Motor neuron (in vitro differentiated cells): ENCODE data around the gene WWOX. TPM values are rescaled to one million over a fixed set of nuclear protein-coding genes. Genes with fewer than 3 reads are reported as not detected.

Experiments used
- ATAC-seq, 8 experiments: fragments of 200-7000 bp; cut with Tn5 transposase; replicated peaks in 6 of 8; 2 replicates each; pipeline ENCODE4 v1.8.0; 2021; ENCODE audit warnings: mild to moderate bottlenecking in 8 of 8, moderate library complexity in 8 of 8
- H3K27ac ChIP-seq, 2 donors: fragments of 250-450 bp; sonication (Bioruptor Pico); 2 replicates each; pipeline ENCODE4 v1.9.0; 2021; ENCODE audit warnings: antibody characterized with exemption in 2 of 2, mild to moderate bottlenecking in 2 of 2, moderate library complexity in 1 of 2
- H3K4me1 ChIP-seq, 2 donors: fragments of 250-450 bp; sonication (Bioruptor Pico); replicated peaks in 1 of 2; 2 replicates each; pipeline ENCODE4 v1.6.1; 2021; ENCODE audit warnings: antibody characterized with exemption in 2 of 2, mild to moderate bottlenecking in 2 of 2, moderate library complexity in 1 of 2
- H3K4me3 ChIP-seq, 5 donors: fragments of 250-450 bp; sonication (Bioruptor Pico); 2 replicates each; pipeline ENCODE4 v1.9.0; 2021; ENCODE audit warnings: antibody characterized with exemption in 5 of 5, mild to moderate bottlenecking in 5 of 5, moderate library complexity in 4 of 5
- WGBS, 10 experiments: fragments of 450-650 bp; shearing (Covaris generic); methylation state at CpG; one replicate each; pipeline ENCODE4 v1.0.0; 2022; 5-methylcytosine and 5-hydroxymethylcytosine counted together
- in situ Hi-C, 9 experiments: fragments of 400-800 bp; cut with MboI; loops; one replicate each; pipeline ENCODE4 v1.15.0; 2021; ENCODE audit warnings: low sequenced_read_pairs in 9 of 9, low pct_unique_long_range_greater_than_20kb in 2 of 9; ENCODE audit not compliant: unreplicated experiment in 9 of 9
- total RNA-seq, 8 experiments: library from RNA; unstranded; fragments of 300-600 nt; gene quantifications; 2 replicates each; pipeline versions ENCODE4 v1.2.3 to v1.2.4, GENCODE V29; 2022

WWOX gene
- total RNA-seq, 8 experiments from 2014 or later: 10.3 to 27.8 (median 12.3) TPM

DNA sequence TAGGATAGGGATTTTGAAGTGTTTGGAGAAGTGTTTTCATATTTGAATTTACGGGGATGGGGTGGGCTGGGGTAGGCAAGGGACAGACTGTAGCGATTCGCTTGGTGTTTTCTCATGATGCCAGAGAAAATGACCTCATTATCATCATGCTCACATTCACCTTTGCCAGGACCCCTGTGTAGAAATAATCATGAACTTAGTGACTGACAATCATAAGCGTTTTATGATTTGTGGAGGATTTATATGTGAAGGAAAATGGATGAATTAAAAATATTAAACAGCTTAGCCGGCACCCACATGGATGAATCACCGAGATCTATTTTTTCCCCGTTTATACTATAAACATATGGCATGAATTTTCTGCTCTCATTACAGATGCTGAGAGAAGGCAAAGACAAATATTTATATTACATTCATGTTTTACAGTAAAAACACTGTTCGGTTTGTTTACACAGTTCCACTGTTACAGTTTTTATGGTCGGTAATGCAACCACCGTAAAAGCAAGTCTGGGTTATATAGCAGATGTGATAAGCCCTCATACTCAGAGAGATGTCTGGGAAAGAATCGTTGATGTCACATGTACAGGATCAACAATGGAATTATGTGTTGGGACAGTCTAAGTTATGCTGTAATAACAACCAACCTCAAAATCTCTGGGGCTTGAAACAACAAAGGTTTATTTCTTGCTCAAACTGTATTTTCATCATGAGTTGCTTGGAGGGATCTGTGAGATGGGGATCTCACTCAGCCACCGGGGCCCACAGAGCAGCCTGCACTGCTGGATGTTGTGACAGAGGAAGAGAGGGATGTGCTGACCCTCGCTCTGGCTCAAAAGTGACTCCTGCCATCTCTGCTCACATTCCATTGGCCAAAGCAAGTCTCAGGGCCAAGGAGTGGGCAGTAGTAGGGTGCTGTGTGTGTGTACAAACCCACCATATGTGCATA lies 85.1 kb downstream of the WWOX start:
- in situ Hi-C loops: no loop called here
- peak in 4 of 8 experiments; percentile 25 to 93 (median 32) for ATAC-seq
- 10 to 93% (median 48%) methylated on average over 1 to 11 of the region's 13 CpGs; no CpG with 5 or more reads in 2 of the 10 experiments for WGBS, 10 experiments
- H3K4me1 ChIP-seq: peaks cover 0 to 11% of the 10 kb centered on the region in 2 donors
- H3K4me3 ChIP-seq: no peak overlapping the region
- no peak overlapping the region for H3K27ac ChIP-seq

GRCh38 chr16:78189121-78189520 lies 89.7 kb downstream of the WWOX start:
- WGBS, 10 experiments: 53 to 100% (median 85%) methylated on average over 1 to 3 of the region's 7 CpGs; no CpG with 5 or more reads in 4 of the 10 experiments
- Histone ChIP-seq H3K27ac (no peak overlapping the region), H3K4me1 (no peaks in the 10 kb centered on the region), H3K4me3 (no peak overlapping the region)
- in situ Hi-C loops: no loop called here
- no peak for ATAC-seq

DNA sequence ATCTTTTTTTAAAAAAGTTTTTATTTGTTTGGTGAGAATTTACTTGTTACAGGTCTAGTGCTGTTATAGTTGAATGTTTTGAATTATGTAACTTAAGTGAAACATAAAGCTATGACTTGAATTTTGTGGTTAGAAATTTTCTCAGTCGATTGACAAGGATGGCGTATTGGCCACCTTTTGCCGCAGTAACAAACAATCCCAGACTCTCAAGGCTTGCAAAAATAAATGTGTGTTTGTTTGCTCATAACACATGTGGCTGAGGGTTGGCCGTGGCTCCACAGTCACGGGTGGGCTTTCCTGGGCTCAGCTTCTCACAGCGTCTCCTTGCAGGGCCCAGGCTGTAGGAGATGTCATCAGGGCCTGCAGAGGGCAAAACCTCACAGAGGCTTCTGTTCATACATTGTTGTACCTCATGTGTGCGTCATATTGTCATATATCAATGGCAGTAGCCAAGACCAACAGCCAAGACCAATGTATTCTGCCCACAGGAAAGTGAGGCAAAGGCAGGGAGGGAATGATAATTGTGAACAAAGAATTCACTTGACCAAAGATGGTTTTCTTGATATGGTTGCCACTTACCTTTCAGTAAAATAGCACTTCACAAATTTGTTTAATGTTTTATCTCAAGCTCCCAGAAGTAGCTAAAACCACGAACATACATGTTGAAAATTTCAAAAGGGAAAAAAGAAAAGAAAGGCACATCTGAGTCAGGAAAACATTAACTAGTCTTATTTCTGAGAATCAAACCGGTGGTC lies 93.5 kb downstream of the WWOX start:
- WGBS, 10 experiments: 39 to 100% (median 93%) methylated on average over 2 to 7 of the region's 9 CpGs; no CpG with 5 or more reads in 1 of the 10 experiments
- no peak for ATAC-seq
- H3K4me1 ChIP-seq: peaks cover 0 to 5% of the 10 kb centered on the region in 2 donors
- H3K4me3 ChIP-seq: no peak overlapping the region
- in situ Hi-C loops: no loop called here
- H3K27ac ChIP-seq: no peak overlapping the region

GRCh38 chr16:78194948-78195347 lies 95.5 kb downstream of the WWOX start:
- Histone ChIP-seq H3K27ac (no peak overlapping the region), H3K4me3 (no peak overlapping the region), H3K4me1 (peaks cover 0 to 5% of the 10 kb centered on the region in 2 donors)
- in situ Hi-C loops: no loop called here
- no peak for ATAC-seq
- WGBS, 10 experiments: 57 to 100% (median 94%) methylated on average over 1 to 3 of the region's 3 CpGs; no CpG with 5 or more reads in 2 of the 10 experiments

DNA sequence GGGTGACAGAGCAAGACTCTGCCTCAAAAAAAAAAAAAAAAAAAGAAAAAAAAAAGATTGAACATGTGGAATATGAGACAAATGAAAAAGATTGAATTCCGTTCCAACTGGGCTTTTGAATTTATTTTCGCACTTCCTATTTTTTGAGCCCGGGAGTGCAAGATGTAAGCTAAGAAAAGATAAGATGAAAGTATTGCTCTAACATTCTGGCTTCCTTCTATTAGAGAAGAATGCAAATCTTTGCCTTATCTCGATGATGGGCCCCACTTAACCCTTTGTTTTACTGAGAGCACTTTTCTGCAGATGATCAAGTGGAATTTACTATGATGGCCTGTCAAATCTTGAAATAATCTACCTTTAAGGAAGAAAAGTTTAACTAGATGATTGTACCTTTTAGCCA lies 96.3 kb downstream of the WWOX start:
- no peak for ATAC-seq
- Histone ChIP-seq H3K4me3 (no peak overlapping the region), H3K27ac (no peak overlapping the region), H3K4me1 (peaks cover 0 to 5% of the 10 kb centered on the region in 2 donors)
- 60 to 87% (median 76%) methylated on average over 3 to 4 of the region's 4 CpGs; no CpG with 5 or more reads in 1 of the 10 experiments for WGBS, 10 experiments
- in situ Hi-C loops: no loop called here

- peak in 1 of 8 experiments; percentile 31 for ATAC-seq
- H3K27ac ChIP-seq: no peak overlapping the region
- H3K4me1 ChIP-seq: peaks cover 0 to 5% of the 10 kb centered on the region in 2 donors
- WGBS, 10 experiments: 13 to 61% (median 40%) methylated on average over 2 of the region's 2 CpGs; no CpG with 5 or more reads in 3 of the 10 experiments
- in situ Hi-C loops: no loop called here
- H3K4me3 ChIP-seq: no peak overlapping the region
Measured at GRCh38 chr16:78196502-78196901, 97.0 kb downstream of the WWOX start.

DNA sequence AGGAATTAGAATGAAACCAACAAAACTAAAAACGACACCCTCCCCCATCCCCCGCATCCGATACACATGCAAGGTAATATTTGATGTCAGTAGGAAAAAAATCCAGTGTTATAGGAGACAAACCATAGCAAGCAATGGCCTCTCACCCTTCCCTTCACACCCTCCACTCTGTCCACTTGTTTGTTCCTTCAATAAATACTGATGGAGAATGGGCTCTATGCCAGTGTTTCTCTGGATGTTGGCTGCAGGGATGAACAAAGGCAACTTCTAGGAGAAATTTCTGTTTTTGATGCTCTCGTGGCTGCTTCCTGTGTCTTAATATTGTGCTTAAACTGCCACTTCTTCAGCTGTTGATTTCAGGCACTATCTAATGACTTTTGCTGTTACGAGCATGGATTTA lies 98.8 kb downstream of the WWOX start:
- Histone ChIP-seq H3K4me3 (no peak overlapping the region), H3K27ac (no peak overlapping the region), H3K4me1 (peaks cover 0 to 5% of the 10 kb centered on the region in 2 donors)
- WGBS, 10 experiments: 40 to 100% (median 82%) methylated on average over 1 to 5 of the region's 5 CpGs
- in situ Hi-C loops: no loop called here
- peak in 1 of 8 experiments; percentile 68 for ATAC-seq

DNA sequence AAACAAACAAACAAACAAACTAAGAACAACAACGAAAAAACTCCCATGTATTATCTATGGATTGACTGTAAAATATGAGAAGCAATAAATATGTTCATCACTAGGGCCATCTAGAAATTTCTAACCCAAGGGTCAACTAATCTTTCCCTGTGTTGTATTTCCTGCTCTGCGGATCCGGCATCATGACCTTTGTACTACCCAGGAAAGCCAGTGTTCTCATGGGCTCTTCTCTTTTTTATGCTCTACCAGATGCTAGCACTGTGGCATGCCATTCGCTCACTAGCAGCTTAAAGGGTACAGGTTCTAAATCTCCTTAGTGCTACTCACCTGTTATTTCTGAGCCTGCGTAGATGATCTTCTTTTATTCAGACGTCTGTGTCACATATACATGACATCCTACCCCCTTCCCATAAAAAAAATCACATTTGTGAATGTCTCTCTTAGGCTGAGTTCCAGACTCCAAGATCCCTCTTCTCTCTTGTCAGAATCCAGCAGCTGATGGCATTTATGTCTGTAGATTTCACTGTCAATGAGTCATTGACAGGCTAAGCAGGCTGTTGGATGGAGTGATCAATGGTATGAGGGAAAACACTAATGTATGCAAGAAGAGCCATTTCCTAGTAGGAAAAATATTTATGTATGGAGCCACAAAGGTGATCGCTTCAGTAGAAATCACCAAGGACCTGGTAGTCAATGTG lies 100.0 kb downstream of the WWOX start:
- WGBS, 10 experiments: 45 to 100% (median 91%) methylated on average over 1 to 5 of the region's 7 CpGs
- no peak for ATAC-seq
- in situ Hi-C loops: no loop called here
- Histone ChIP-seq H3K27ac (no peak overlapping the region), H3K4me3 (no peak overlapping the region), H3K4me1 (peaks cover 0 to 5% of the 10 kb centered on the region in 2 donors)

DNA sequence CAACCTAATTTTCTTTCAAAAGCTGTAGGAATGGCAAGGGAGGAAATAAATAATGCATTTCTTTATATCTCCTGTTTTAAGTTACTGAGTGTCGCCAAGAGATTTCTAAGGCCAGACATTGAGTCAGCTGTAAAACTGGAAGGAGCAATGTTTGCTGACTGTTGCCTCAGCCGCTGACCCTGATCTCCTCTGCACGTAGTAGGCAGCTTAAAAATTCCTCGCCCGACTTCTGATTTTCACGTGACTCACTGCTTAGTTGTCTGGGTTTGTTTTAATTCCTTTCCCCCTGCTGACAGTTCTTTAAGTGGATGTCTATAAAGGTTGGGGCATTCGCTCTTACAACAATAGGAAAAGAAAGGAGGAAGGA lies 100.6 kb downstream of the WWOX start:
- H3K4me1 ChIP-seq: peaks cover 0 to 5% of the 10 kb centered on the region in 2 donors
- in situ Hi-C loops: no loop called here
- no peak for ATAC-seq
- WGBS, 10 experiments: 53 to 100% (median 90%) methylated on average over 1 to 7 of the region's 7 CpGs; no CpG with 5 or more reads in 2 of the 10 experiments
- no peak overlapping the region for H3K27ac ChIP-seq
- no peak overlapping the region for H3K4me3 ChIP-seq

DNA sequence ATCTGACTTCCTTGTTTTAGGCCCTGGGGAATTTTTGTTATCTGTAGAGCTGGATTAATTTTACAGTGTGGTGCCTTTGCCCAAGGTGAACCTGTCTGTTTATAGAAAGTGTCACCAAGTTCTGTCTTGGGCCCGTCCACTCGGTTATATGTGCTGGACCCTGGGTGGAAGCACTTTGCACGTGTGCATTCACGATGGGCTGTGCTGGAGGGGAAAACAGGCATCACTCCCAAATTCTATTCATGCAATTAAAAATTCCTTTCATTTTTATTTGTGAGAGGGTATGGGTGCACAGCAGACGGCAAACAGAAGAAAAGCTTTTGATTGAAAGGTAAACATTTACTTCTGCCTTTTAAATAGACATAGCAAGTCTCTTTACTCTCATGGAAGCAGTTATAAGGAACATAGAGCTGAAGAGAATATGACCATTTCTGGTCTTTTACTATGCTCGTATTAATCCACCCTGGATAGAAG lies 101.2 kb downstream of the WWOX start:
- in situ Hi-C loops: no loop called here
- Histone ChIP-seq H3K4me1 (peaks cover 0 to 5% of the 10 kb centered on the region in 2 donors), H3K4me3 (no peak overlapping the region), H3K27ac (no peak overlapping the region)
- WGBS, 10 experiments: 18 to 96% (median 80%) methylated on average over 1 to 6 of the region's 6 CpGs; no CpG with 5 or more reads in 1 of the 10 experiments
- ATAC-seq: peak in 2 of 8 experiments; percentile 59 to 94

DNA sequence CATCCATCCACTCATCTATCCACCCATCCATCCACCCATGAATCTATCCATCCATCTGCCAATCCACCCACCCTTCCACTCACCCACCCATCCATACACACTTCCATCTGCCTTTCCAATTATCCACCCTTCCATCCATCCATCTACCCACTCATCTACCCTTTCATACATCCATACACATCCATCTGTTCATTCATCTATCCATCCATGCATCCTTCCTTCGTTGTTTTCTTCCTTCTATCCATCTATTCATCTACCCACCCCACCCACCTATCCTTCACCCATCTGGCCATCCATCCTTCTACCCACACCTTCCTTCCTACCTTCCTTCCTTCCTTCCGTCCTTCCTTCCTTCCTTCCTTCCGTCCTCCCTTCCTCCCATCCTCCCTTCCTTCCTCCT lies 106.1 kb downstream of the WWOX start:
- in situ Hi-C loops: no loop called here
- Histone ChIP-seq H3K4me1 (peaks cover 7 to 8% of the 10 kb centered on the region in 2 donors), H3K4me3 (no peak overlapping the region), H3K27ac (no peak overlapping the region)
- no peak for ATAC-seq
- WGBS, 10 experiments: 30 to 92% (median 87%) methylated on average over 2 to 3 of the region's 3 CpGs; no CpG with 5 or more reads in 3 of the 10 experiments

DNA sequence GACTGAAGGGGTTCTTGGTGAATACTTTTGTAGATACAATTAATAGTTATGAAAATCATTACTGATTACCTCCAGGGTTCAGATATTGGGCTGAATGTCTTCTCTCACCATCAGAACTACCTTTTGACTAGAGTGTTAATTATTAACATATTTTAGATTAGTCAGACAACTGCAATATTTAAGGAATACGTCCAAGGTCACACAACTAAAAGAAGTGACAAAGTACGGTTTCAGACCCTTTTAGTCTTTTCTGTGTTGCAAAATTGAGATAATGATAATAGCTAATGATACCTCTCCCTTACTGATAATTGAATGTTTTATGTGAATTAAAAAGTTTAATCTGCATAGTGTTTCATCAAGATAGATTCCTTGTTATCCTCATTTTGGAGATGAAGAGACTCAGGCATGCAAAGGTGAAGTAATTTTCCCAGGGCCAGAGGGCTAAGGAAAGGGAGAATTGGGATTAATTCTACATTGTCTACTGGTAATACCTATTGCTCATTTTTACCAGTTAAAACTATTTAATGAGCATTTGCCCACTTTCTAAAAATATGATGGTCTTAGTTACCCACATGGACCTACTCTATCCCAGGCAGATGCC lies 107.3 kb downstream of the WWOX start:
- no peak for ATAC-seq
- Histone ChIP-seq H3K4me3 (no peak overlapping the region), H3K4me1 (peaks cover 8% of the 10 kb centered on the region in 2 donors), H3K27ac (no peak overlapping the region)
- in situ Hi-C loops: no loop called here
- WGBS, 10 experiments: 44 to 100% (median 88%) methylated on average over 1 to 2 of the region's 2 CpGs; no CpG with 5 or more reads in 1 of the 10 experiments
